ENCODE results near the gene LRRN3. TPM values are rescaled to one million over a fixed set of nuclear protein-coding genes. Genes with fewer than 3 reads are reported as not detected.

The LRRN3 gene
- total RNA-seq, 8 experiments from 2014 or later = 4.3 to 62.2 (median 28.4) TPM

DNA sequence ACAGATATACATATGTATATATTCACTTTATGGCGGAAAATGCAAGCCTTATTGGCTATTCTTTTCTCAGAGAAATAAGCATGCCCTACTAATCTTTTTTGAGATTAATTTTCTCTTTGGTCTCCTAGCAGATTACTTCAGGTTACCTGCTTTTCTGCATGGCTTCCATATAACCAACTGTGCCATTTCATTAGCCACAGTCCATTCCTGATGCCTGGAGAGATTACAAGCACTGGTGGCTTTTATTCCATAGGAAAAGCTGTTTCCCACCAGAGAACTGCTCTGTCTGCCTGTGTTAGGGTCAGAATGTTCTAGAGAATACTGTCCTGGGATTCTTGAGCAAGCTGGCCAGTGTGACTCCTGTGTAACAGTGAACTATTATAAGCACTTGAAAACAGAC, 59.8 kb downstream of the LRRN3 start:
- 67 to 100% (median 89%) methylated on average over 1 of the region's 1 CpG for WGBS, 10 experiments
- Histone ChIP-seq H3K4me3 (no peak overlapping the region), H3K27ac (no peak overlapping the region), H3K4me1 (replicated peaks in 1 of 2) (no peaks in the 10 kb centered on the region)
- ATAC-seq (replicated peaks in 6 of 8) = no peak
- in situ Hi-C loops (cut with MboI; ENCODE audit: low pct_unique_long_range_greater_than_20kb in 2 of 9, low sequenced_read_pairs in 9 of 9, unreplicated experiment in 9 of 9) = no loop called here

- no peak overlapping the region for H3K4me3 ChIP-seq
- in situ Hi-C loops (cut with MboI; ENCODE audit: low pct_unique_long_range_greater_than_20kb in 2 of 9, low sequenced_read_pairs in 9 of 9, unreplicated experiment in 9 of 9) = no loop called here
- no peak for ATAC-seq (replicated peaks in 6 of 8)
- no peaks in the 10 kb centered on the region for H3K4me1 ChIP-seq (replicated peaks in 1 of 2)
- H3K27ac ChIP-seq = no peak overlapping the region
These were observed 68.5 kb downstream of the LRRN3 start for GRCh38 chr7:111159426-111159825.

DNA sequence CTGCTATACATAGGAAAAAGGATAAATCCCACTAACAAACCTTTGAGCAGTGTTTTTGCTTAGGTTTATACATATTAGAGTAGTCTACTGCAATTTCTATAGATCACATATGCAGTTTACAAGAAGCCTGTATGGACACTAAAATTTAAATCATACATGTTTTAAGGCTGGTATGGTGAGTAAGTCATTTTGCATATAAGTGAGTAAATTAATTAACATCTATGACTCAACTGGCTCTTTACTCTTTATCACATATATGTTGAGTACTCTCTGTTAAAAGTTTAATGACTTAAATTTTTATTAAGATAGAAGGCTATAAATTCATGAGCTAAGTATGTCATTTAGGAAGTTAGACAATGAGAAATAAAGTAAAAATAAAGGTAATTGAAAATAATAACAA, 69.4 kb downstream of the LRRN3 start:
- in situ Hi-C loops (cut with MboI; ENCODE audit: low pct_unique_long_range_greater_than_20kb in 2 of 9, low sequenced_read_pairs in 9 of 9, unreplicated experiment in 9 of 9) = no loop called here
- peak in 3 of 8 experiments; percentile 48 to 61 (median 55) for ATAC-seq (replicated peaks in 6 of 8)
- Histone ChIP-seq H3K27ac (no peak overlapping the region), H3K4me3 (no peak overlapping the region), H3K4me1 (replicated peaks in 1 of 2) (no peaks in the 10 kb centered on the region)

- no peaks in the 10 kb centered on the region for H3K4me1 ChIP-seq (replicated peaks in 1 of 2)
- no peak overlapping the region for H3K4me3 ChIP-seq
- in situ Hi-C loops (cut with MboI; ENCODE audit: low pct_unique_long_range_greater_than_20kb in 2 of 9, low sequenced_read_pairs in 9 of 9, unreplicated experiment in 9 of 9) = no loop called here
- WGBS, 10 experiments = 60 to 100% (median 96%) methylated on average over 1 to 3 of the region's 3 CpGs; no CpG with 5 or more reads in 1 of the 10 experiments
- H3K27ac ChIP-seq = no peak overlapping the region
- ATAC-seq (replicated peaks in 6 of 8) = no peak
These were observed 71.8 kb downstream of the LRRN3 start for GRCh38 chr7:111162692-111163091.

- 92 to 100% (median 100%) methylated on average over 1 of the region's 1 CpG; no CpG with 5 or more reads in 4 of the 10 experiments for WGBS, 10 experiments
- ATAC-seq (replicated peaks in 6 of 8) = no peak
- in situ Hi-C loops (cut with MboI; ENCODE audit: low pct_unique_long_range_greater_than_20kb in 2 of 9, low sequenced_read_pairs in 9 of 9, unreplicated experiment in 9 of 9) = no loop called here
These were observed 73.5 kb downstream of the LRRN3 start for GRCh38 chr7:111164442-111164841.

DNA sequence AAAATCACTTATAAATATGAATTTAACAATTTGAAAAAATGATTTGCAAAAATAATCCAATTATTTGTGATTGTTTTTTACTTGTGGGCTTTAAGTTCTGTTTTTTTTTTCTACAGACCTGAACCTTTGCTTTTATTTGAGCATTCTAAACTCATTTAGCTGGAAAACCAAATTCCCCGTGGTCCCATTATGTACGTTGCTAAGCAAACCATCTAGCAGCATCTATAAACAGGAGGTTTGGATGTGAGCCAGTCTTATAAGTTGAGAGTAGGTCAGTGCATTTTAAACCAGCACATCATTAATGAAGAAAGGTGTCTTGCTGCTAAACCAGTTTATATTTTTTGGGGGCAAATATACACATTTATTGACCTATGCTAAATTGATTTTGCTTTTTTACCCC, 77.3 kb downstream of the LRRN3 start:
- peaks cover 0 to 9% of the 10 kb centered on the region in 2 donors for H3K4me1 ChIP-seq (replicated peaks in 1 of 2)
- H3K27ac ChIP-seq = no peak overlapping the region
- WGBS, 10 experiments = 0 to 67% (median 51%) methylated on average over 1 to 2 of the region's 2 CpGs; no CpG with 5 or more reads in 1 of the 10 experiments
- ATAC-seq (replicated peaks in 6 of 8) = peak in 2 of 8 experiments; percentile 47 to 86
- in situ Hi-C loops (cut with MboI; ENCODE audit: low pct_unique_long_range_greater_than_20kb in 2 of 9, low sequenced_read_pairs in 9 of 9, unreplicated experiment in 9 of 9) = no loop called here
- H3K4me3 ChIP-seq = no peak overlapping the region

More at GRCh38 chr7:111164442-111164841, 73.5 kb downstream of the LRRN3 start:
- H3K4me3 ChIP-seq = no peak overlapping the region
- H3K4me1 ChIP-seq (replicated peaks in 1 of 2) = peaks cover 0 to 9% of the 10 kb centered on the region in 2 donors
- H3K27ac ChIP-seq = no peak overlapping the region

DNA sequence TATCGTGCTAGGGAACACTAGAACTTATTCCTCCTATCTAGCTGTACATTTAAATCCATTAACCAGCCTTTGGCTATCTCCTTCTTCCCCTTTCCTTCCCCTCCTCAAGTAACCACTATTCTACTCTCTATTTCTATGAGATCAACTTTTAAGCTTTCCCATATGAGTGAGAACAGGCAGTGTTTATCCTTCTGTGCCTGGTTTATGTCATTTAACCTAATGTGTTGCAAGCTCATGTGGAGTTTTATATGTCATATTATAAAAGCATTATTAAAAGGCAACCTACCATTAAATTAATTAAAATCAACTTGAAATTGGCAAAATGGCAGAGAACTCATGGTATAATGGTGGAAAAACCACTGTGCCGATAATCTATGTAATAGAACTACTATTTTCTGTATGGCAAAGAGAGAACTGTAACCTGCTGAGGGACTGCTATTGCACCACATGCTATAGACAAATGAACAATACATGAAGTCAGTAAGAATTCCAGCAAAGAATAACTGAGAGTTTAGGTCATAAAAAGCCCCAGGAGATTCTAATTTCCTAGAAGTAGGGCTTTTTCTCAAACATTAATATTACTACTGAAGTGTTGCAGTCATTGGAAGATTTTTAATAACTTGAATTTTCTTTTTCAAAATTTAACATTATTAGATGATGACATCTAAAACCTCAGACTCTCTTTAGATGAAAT, 81.8 kb downstream of the LRRN3 start:
- H3K4me1 ChIP-seq (replicated peaks in 1 of 2) = peaks cover 0 to 9% of the 10 kb centered on the region in 2 donors
- no peak overlapping the region for H3K4me3 ChIP-seq
- WGBS, 10 experiments = 57 to 100% (median 89%) methylated on average over 1 to 2 of the region's 2 CpGs
- H3K27ac ChIP-seq = no peak overlapping the region
- ATAC-seq (replicated peaks in 6 of 8) = no peak
- in situ Hi-C loops (cut with MboI; ENCODE audit: low pct_unique_long_range_greater_than_20kb in 2 of 9, low sequenced_read_pairs in 9 of 9, unreplicated experiment in 9 of 9) = no loop called here

DNA sequence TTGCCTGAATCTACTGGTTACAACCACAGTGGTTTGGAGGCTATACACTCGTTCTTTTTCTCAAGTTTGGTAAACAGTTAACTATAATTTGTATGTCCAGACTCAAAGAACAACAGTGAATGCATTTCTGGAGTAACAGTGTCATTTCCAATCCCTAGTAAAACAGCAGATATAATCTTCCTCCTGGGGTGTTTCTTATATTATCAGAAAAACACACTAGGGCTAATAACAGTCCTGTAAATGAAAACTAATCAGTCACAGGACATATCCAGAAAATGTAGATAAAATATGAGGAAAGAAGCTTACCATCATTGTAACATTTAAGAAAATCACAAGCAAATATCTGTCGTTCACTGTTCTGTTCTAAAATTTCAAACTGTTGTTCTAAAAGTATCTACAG, 82.6 kb downstream of the LRRN3 start:
- no peak overlapping the region for H3K4me3 ChIP-seq
- peaks cover 0 to 3% of the 10 kb centered on the region in 2 donors for H3K4me1 ChIP-seq (replicated peaks in 1 of 2)
- no peak overlapping the region for H3K27ac ChIP-seq
- no peak for ATAC-seq (replicated peaks in 6 of 8)
- in situ Hi-C loops (cut with MboI; ENCODE audit: low pct_unique_long_range_greater_than_20kb in 2 of 9, low sequenced_read_pairs in 9 of 9, unreplicated experiment in 9 of 9) = no loop called here
- 57 to 80% (median 68%) methylated on average over 1 to 2 of the region's 2 CpGs; no CpG with 5 or more reads in 2 of the 10 experiments for whole genome bisulfite sequencing, 10 experiments

DNA sequence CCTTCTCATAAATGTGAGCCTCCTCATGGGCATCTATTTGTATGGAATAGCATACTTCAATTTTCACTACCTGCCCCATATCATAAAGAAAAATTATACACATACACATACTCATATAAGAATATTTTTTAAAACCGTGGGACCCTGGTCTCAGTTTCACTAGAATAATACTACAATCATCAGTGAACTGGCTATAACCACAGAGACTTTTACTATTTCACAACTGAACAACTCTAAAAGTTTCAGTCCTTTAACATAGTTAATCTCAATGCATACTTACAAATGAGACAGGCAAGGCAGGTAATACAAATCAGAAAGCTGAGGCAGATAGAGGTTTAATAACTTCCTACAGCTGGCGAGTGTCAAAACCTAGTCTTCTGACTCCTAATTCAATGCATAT, 83.1 kb downstream of the LRRN3 start:
- Histone ChIP-seq H3K27ac (no peak overlapping the region), H3K4me1 (replicated peaks in 1 of 2) (no peaks in the 10 kb centered on the region), H3K4me3 (no peak overlapping the region)
- WGBS, 10 experiments = 55 to 100% (median 95%) methylated on average over 1 to 2 of the region's 2 CpGs; no CpG with 5 or more reads in 3 of the 10 experiments
- ATAC-seq (replicated peaks in 6 of 8) = no peak
- in situ Hi-C loops (cut with MboI; ENCODE audit: low pct_unique_long_range_greater_than_20kb in 2 of 9, low sequenced_read_pairs in 9 of 9, unreplicated experiment in 9 of 9) = no loop called here

DNA sequence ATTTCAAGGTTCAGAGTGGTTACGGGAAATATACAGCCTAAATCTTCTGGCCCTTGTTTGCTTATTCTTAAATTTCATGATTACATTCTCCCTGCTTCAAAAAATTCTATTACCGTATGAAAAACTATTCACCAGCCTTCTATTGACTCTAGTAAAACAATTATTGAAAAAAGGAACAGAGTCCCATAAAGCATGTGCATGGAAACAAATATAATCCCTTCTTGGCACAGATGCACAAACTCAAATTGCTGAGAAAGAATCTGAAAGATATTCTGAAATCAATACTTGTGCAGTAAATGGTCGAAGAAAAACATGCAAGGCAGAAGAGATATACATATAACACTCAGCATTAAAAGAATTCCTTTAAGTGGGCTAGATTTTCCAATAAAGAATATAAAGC, 83.6 kb downstream of the LRRN3 start:
- H3K27ac ChIP-seq = no peak overlapping the region
- 0 to 100% (median 83%) methylated on average over 1 to 3 of the region's 3 CpGs for WGBS, 10 experiments
- in situ Hi-C loops (cut with MboI; ENCODE audit: low pct_unique_long_range_greater_than_20kb in 2 of 9, low sequenced_read_pairs in 9 of 9, unreplicated experiment in 9 of 9) = no loop called here
- H3K4me3 ChIP-seq = no peak overlapping the region
- H3K4me1 ChIP-seq (replicated peaks in 1 of 2) = no peaks in the 10 kb centered on the region
- ATAC-seq (replicated peaks in 6 of 8) = no peak

All from motor neuron (in vitro differentiated cells).